GM23248 (cell line): Measurements from ENCODE around the gene RHOBTB1. TPM values are rescaled to one million over a fixed set of nuclear protein-coding genes. Genes with fewer than 3 reads are reported as not detected.

Experiments
- DNase-seq: peaks from one replicate; pipeline ENCODE4 v3.0.0-alpha.2; 2015
- H2AFZ ChIP-seq: fragments of 200-600 bp; sonication (generic); 2 replicates; pipeline ENCODE4 v1.6.1; 2016; ENCODE audit warnings: antibody characterized with exemption
- H3F3A ChIP-seq: fragments of 200-600 bp; sonication (generic); 2 replicates; pipeline ENCODE4 v1.6.1; 2016; ENCODE audit warnings: mild to moderate bottlenecking, antibody characterized with exemption, mixed run types; ENCODE audit not compliant: insufficient read depth
- H3K27ac ChIP-seq: fragments of 200-600 bp; sonication (generic); 2 replicates; pipeline ENCODE4 v1.5.1; 2016; ENCODE audit warnings: mild to moderate bottlenecking
- H3K27me3 ChIP-seq: fragments of 200-600 bp; sonication (generic); replicated peaks from 2 replicates; pipeline ENCODE4 v1.6.1; 2016; ENCODE audit warnings: mild to moderate bottlenecking; ENCODE audit not compliant: insufficient read depth
- H3K36me3 ChIP-seq: fragments of 200-600 bp; sonication (generic); 2 replicates; pipeline ENCODE4 v1.6.1; 2016; ENCODE audit warnings: low read depth, mild to moderate bottlenecking
- H3K4me1 ChIP-seq: fragments of 200-600 bp; sonication (generic); 2 replicates; pipeline ENCODE4 v1.6.1; 2016; ENCODE audit warnings: mild to moderate bottlenecking; ENCODE audit not compliant: insufficient read depth
- H3K4me2 ChIP-seq: fragments of 200-600 bp; sonication (generic); one replicate; pipeline ENCODE4 v1.6.1; 2016; ENCODE audit warnings: mild to moderate bottlenecking; ENCODE audit not compliant: unreplicated experiment
- H3K4me3 ChIP-seq: fragments of 200-600 bp; sonication (generic); 2 replicates; pipeline ENCODE4 v1.5.1; 2016; ENCODE audit warnings: mild to moderate bottlenecking
- H3K79me2 ChIP-seq: fragments of 200-600 bp; sonication (generic); 2 replicates; pipeline ENCODE4 v1.6.1; 2016; ENCODE audit warnings: mild to moderate bottlenecking; ENCODE audit not compliant: insufficient read depth
- H3K9ac ChIP-seq: fragments of 200-600 bp; sonication (generic); 2 replicates; pipeline ENCODE4 v1.6.1; 2016; ENCODE audit warnings: mild to moderate bottlenecking
- H3K9me2 ChIP-seq: fragments of 200-600 bp; sonication (generic); 2 replicates; pipeline ENCODE4 v1.6.1; 2016; ENCODE audit warnings: mixed run types, mild to moderate bottlenecking, moderate library complexity; ENCODE audit not compliant: insufficient read depth
- H3K9me3 ChIP-seq: fragments of 200-600 bp; sonication (generic); one replicate; pipeline ENCODE4 v1.6.1; 2017; ENCODE audit warnings: low read depth
- H4K20me1 ChIP-seq: fragments of 200-600 bp; sonication (generic); 2 replicates; pipeline ENCODE4 v1.6.0; 2016; ENCODE audit not compliant: insufficient read depth
- EZH2 ChIP-seq: fragments of 200-600 bp; sonication (generic); IDR thresholded peaks from 2 replicates; pipeline ENCODE4 v1.6.1; 2018; ENCODE audit warnings: antibody characterized with exemption, mild to moderate bottlenecking; ENCODE audit not compliant: insufficient read depth, poor library complexity, severe bottlenecking
- EZH2phosphoT487 ChIP-seq: fragments of 200-600 bp; sonication (generic); IDR thresholded peaks from 2 replicates; pipeline ENCODE4 v1.6.1; 2018; ENCODE audit warnings: antibody characterized with exemption, moderate library complexity, mild to moderate bottlenecking, low read depth; ENCODE audit not compliant: insufficient read depth
- WGBS, 2 experiments: methylation state at CpG; one replicate each; pipeline ENCODE4 v1.1.6; 2015 to 2017; ENCODE audit warnings: low lambda C conversion rate in 2 of 2, low coverage in 1 of 2; ENCODE audit errors: missing lambda C conversion rate in 2 of 2; 5-methylcytosine and 5-hydroxymethylcytosine counted together
- in situ Hi-C: fragments of 300-500 bp; cut with MboI; formaldehyde crosslinking; loops from 2 replicates; pipeline ENCODE4 v1.15.0; 2020
- polyA plus RNA-seq: library from polyadenylated mRNA; unstranded; fragments of >200 nt; fragmentation: Nextera tagmentation; extraction: Ambion mirVana; gene quantifications from 2 replicates; pipeline ENCODE4 v1.2.1, GENCODE V29; 2016
- total RNA-seq: library from RNA; depleted of rRNA; stranded (reverse); fragments of >200 nt; shearing (Covaris generic); gene quantifications from 2 replicates; pipeline ENCODE4 v1.2.3, GENCODE V29; 2014

The RHOBTB1 gene
- total and polyA plus RNA-seq, 2 experiments from 2014 or later, result 11.1 to 14.6 TPM

- H3K9me2 ChIP-seq, result peaks cover 3% of the 10 kb centered on the region; the same call in 1 of the 2 replicates
- no peaks in the 10 kb centered on the region for H3K27me3 ChIP-seq
- no peaks in the 10 kb centered on the region for H4K20me1 ChIP-seq
- H3K27ac ChIP-seq, result no peak overlapping the region
- H3K9ac ChIP-seq, result no peak overlapping the region
- no peaks in the 10 kb centered on the region for H3K4me1 ChIP-seq
- no peaks in the 10 kb centered on the region for H3F3A ChIP-seq
- DNase-seq, result no peak
- no peak overlapping the region for H3K4me2 ChIP-seq
- H3K36me3 ChIP-seq, result no peaks in the 10 kb centered on the region
- no peaks in the 10 kb centered on the region for H3K79me2 ChIP-seq
- in situ Hi-C loops, result no loop called here
- WGBS, 2 experiments, result 84% methylated on average over 6 of the region's 6 CpGs
- no peak overlapping the region for H2AFZ ChIP-seq
- no peaks in the 10 kb centered on the region for H3K9me3 ChIP-seq
- TF ChIP-seq EZH2phosphoT487 (no peak), EZH2 (no peak)
- H3K4me3 ChIP-seq, result no peak overlapping the region
These were observed 74.2 kb downstream of the RHOBTB1 start for GRCh38 chr10:60869652-60870415.

GRCh38 chr10:60868946-60869345, 75.0 kb downstream of the RHOBTB1 start:
- Histone ChIP-seq H3K4me2 (no peak overlapping the region), H3K4me3 (no peak overlapping the region), H3K9ac (no peak overlapping the region), H3K9me3 (no peaks in the 10 kb centered on the region), H3K9me2 (peaks cover 3% of the 10 kb centered on the region; the same call in 1 of the 2 replicates), H3K27me3 (no peaks in the 10 kb centered on the region), H3F3A (no peaks in the 10 kb centered on the region), H2AFZ (no peak overlapping the region), H3K79me2 (no peaks in the 10 kb centered on the region), H3K36me3 (no peaks in the 10 kb centered on the region), H3K27ac (no peak overlapping the region), H4K20me1 (no peaks in the 10 kb centered on the region), H3K4me1 (no peaks in the 10 kb centered on the region)
- WGBS, 2 experiments, result 92 to 93% methylated on average over 1 of the region's 1 CpG
- TF ChIP-seq EZH2, result no peak
- TF ChIP-seq EZH2phosphoT487, result no peak
- DNase-seq, result no peak
- in situ Hi-C loops, result no loop called here

- no peaks in the 10 kb centered on the region for H3K9me3 ChIP-seq
- no peak overlapping the region for H3K4me3 ChIP-seq
- no peak overlapping the region for H3K27ac ChIP-seq
- no peaks in the 10 kb centered on the region for H3K4me1 ChIP-seq
- TF ChIP-seq EZH2 (no peak), EZH2phosphoT487 (no peak)
- H2AFZ ChIP-seq, result no peak overlapping the region
- no peaks in the 10 kb centered on the region for H3K79me2 ChIP-seq
- H3K9ac ChIP-seq, result no peak overlapping the region
- no peaks in the 10 kb centered on the region for H3F3A ChIP-seq
- no peaks in the 10 kb centered on the region for H3K36me3 ChIP-seq
- in situ Hi-C loops, result no loop called here
- H3K9me2 ChIP-seq, result peaks cover 3% of the 10 kb centered on the region; the same call in 1 of the 2 replicates
- 32 to 43% methylated on average over 2 of the region's 2 CpGs for WGBS, 2 experiments
- no peaks in the 10 kb centered on the region for H4K20me1 ChIP-seq
- no peaks in the 10 kb centered on the region for H3K27me3 ChIP-seq
- H3K4me2 ChIP-seq, result no peak overlapping the region
- DNase-seq, result no peak
These were observed 78.7 kb downstream of the RHOBTB1 start for GRCh38 chr10:60865198-60865783.

- Histone ChIP-seq H3K4me3 (no peak overlapping the region), H3F3A (no peaks in the 10 kb centered on the region), H3K9me2 (peaks cover 3% of the 10 kb centered on the region; the same call in 1 of the 2 replicates), H3K9ac (no peak overlapping the region), H4K20me1 (no peaks in the 10 kb centered on the region), H3K4me2 (no peak overlapping the region), H2AFZ (no peak overlapping the region), H3K79me2 (no peaks in the 10 kb centered on the region), H3K9me3 (no peaks in the 10 kb centered on the region), H3K27ac (no peak overlapping the region), H3K27me3 (no peaks in the 10 kb centered on the region), H3K36me3 (no peaks in the 10 kb centered on the region), H3K4me1 (no peaks in the 10 kb centered on the region)
- no peak for DNase-seq
- in situ Hi-C loops, result no loop called here
- WGBS, 2 experiments, result 56 to 77% methylated on average over 5 of the region's 5 CpGs
- TF ChIP-seq EZH2, result no peak
- no peak for TF ChIP-seq EZH2phosphoT487
These were observed 80.2 kb downstream of the RHOBTB1 start for GRCh38 chr10:60863796-60864195.
